IMR-90 (cell line): ENCODE results near the gene CRYBG2.

Source experiments
- BHLHE40 ChIP-seq: fragments of 150-350 bp; IDR thresholded peaks from 2 replicates; pipeline ENCODE4 v1.6.1; 2016; ENCODE audit warnings: mild to moderate bottlenecking, low read depth, low read length
- CEBPB ChIP-seq: IDR thresholded peaks from 2 replicates; pipeline ENCODE4 v1.6.1; 2012; ENCODE audit warnings: low read depth, low read length, improper control_type of control experiment
- CHD1 ChIP-seq: IDR thresholded peaks from 2 replicates; pipeline ENCODE4 v1.6.1; 2012; ENCODE audit warnings: low read depth, low read length, improper control_type of control experiment
- FOS ChIP-seq: fragments of 150-350 bp; IDR thresholded peaks from 2 replicates; pipeline ENCODE4 v1.6.1; 2016; ENCODE audit warnings: low read depth, low read length
- MAFK ChIP-seq: IDR thresholded peaks from 2 replicates; pipeline ENCODE4 v1.6.1; 2012; ENCODE audit warnings: low read depth, low read length, improper control_type of control experiment
- MAZ ChIP-seq: IDR thresholded peaks from 2 replicates; pipeline ENCODE4 v1.6.1; 2012; ENCODE audit warnings: low read depth, mild to moderate bottlenecking, low read length, improper control_type of control experiment, moderate library complexity, borderline replicate concordance
- NFE2L2 ChIP-seq: fragments of 150-350 bp; IDR thresholded peaks from 2 replicates; pipeline ENCODE4 v1.6.1; 2016; ENCODE audit warnings: low read depth, mild to moderate bottlenecking, low read length
- POLR2A ChIP-seq: IDR thresholded peaks from 2 replicates; pipeline ENCODE4 v1.6.1; 2012; ENCODE audit warnings: mild to moderate bottlenecking, low read depth, low read length
- RAD21 ChIP-seq: IDR thresholded peaks from 2 replicates; pipeline ENCODE4 v1.6.1; 2012; ENCODE audit warnings: low read length, improper control_type of control experiment
- RFX5 ChIP-seq: IDR thresholded peaks from 2 replicates; pipeline ENCODE4 v1.8.0; 2012; ENCODE audit warnings: low read depth, mild to moderate bottlenecking, low read length, moderate library complexity
- TF ChIP-seq, protein P1 (sequence below): conservative IDR thresholded peaks from 2 replicates; pipeline ENCODE4 v1.5.1; 2012; ENCODE audit warnings: mild to moderate bottlenecking, low read depth, low read length, improper control_type of control experiment

DNA sequence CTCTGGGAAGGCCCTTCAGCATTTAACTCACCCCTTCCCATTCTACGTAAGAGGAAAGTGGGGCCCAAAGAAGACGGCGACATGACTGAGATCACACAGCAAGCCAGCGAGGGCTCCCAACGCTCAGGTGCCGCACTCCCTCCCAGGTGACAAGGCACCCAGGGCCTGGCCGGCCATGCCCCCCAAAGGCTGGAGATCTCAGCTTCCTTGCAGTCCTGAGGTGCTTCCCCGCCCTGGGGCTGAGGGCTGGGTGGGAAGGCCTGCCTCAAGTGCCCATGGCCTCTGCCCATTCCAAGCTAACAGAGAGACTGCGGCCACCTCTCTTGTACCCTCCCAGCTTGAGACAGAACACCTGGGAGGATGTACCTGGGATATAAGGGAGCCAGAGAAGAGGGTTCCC lies 1.0 kb upstream of the CRYBG2 start:
- TF ChIP-seq RFX5: no peak
- TF ChIP-seq, protein P1, sequence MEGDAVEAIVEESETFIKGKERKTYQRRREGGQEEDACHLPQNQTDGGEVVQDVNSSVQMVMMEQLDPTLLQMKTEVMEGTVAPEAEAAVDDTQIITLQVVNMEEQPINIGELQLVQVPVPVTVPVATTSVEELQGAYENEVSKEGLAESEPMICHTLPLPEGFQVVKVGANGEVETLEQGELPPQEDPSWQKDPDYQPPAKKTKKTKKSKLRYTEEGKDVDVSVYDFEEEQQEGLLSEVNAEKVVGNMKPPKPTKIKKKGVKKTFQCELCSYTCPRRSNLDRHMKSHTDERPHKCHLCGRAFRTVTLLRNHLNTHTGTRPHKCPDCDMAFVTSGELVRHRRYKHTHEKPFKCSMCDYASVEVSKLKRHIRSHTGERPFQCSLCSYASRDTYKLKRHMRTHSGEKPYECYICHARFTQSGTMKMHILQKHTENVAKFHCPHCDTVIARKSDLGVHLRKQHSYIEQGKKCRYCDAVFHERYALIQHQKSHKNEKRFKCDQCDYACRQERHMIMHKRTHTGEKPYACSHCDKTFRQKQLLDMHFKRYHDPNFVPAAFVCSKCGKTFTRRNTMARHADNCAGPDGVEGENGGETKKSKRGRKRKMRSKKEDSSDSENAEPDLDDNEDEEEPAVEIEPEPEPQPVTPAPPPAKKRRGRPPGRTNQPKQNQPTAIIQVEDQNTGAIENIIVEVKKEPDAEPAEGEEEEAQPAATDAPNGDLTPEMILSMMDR: no peak
- no peak for TF ChIP-seq POLR2A
- no peak for TF ChIP-seq BHLHE40
- TF ChIP-seq MAZ: no peak
- no peak for TF ChIP-seq FOS
- no peak for TF ChIP-seq MAFK
- no peak for TF ChIP-seq NFE2L2
- no peak for TF ChIP-seq CHD1
- TF ChIP-seq RAD21: no peak
- TF ChIP-seq CEBPB: no peak
